H7 (cell line): ENCODE results near the gene G6PC1. TPM values are rescaled to one million over a fixed set of nuclear protein-coding genes. Genes with fewer than 3 reads are reported as not detected.
"Not testable (repeated sequence)": the region's sequence is repeated elsewhere in the genome, so short reads cannot be mapped to it uniquely, and the experiment has no call there.

Experiments used
- DNase-seq: peaks from one replicate; pipeline ENCODE4 v3.0.0; 2012
- H3K27me3 ChIP-seq: 2 replicates; pipeline ENCODE4 v1.6.0; 2011; ENCODE audit warnings: mild to moderate bottlenecking, low read length; ENCODE audit not compliant: control insufficient read depth, insufficient read depth
- H3K36me3 ChIP-seq: replicated peaks from 2 replicates; pipeline ENCODE4 v1.5.1; 2011; ENCODE audit warnings: low read length; ENCODE audit not compliant: control insufficient read depth, insufficient read depth
- H3K4me3 ChIP-seq: 2 replicates; pipeline ENCODE4 v1.5.1; 2011; ENCODE audit warnings: low read depth, mild to moderate bottlenecking, control low read depth, low read length, moderate library complexity; ENCODE audit not compliant: insufficient read depth
- total RNA-seq: library from RNA; depleted of rRNA; stranded (reverse); fragments of >200 nt; shearing (Covaris generic); gene quantifications from 2 replicates; pipeline ENCODE4 v1.2.3, GENCODE V29; 2014

The G6PC1 gene
- total RNA-seq, 1 experiment from 2014 or later: not detected

- no peaks in the 10 kb centered on the region; the same call in 1 of the 2 replicates for H3K27me3 ChIP-seq
- no peaks in the 10 kb centered on the region for H3K36me3 ChIP-seq
- no peak for DNase-seq
- no peak overlapping the region for H3K4me3 ChIP-seq
Measured at GRCh38 chr17:42866631-42867575, 33.7 kb upstream of the G6PC1 start.

- H3K36me3 ChIP-seq, H3K27me3 ChIP-seq, H3K4me3 ChIP-seq, DNase-seq: not testable (repeated sequence)
Measured at GRCh38 chr17:42867694-42868261, 32.8 kb upstream of the G6PC1 start.

GRCh38 chr17:42868338-42868737 lies 32.3 kb upstream of the G6PC1 start:
- H3K36me3 ChIP-seq: no peaks in the 10 kb centered on the region
- H3K4me3 ChIP-seq: no peak overlapping the region
- H3K27me3 ChIP-seq: no peaks in the 10 kb centered on the region; the same call in 1 of the 2 replicates
- no peak for DNase-seq

- Histone ChIP-seq H3K36me3 (no peaks in the 10 kb centered on the region), H3K27me3 (no peaks in the 10 kb centered on the region; the same call in 1 of the 2 replicates), H3K4me3 (no peak overlapping the region)
- DNase-seq: no peak
Measured at GRCh38 chr17:42871647-42872046, 29.0 kb upstream of the G6PC1 start.

GRCh38 chr17:42872251-42872965 lies 28.2 kb upstream of the G6PC1 start:
- DNase-seq: peak; percentile 21
- Histone ChIP-seq H3K4me3 (no peak overlapping the region), H3K36me3 (no peaks in the 10 kb centered on the region), H3K27me3 (peaks cover 3% of the 10 kb centered on the region; the same call in 1 of the 2 replicates)

GRCh38 chr17:42873315-42873714 lies 27.3 kb upstream of the G6PC1 start:
- DNase-seq: peak; percentile 64
- H3K4me3 ChIP-seq: no peak overlapping the region
- no peaks in the 10 kb centered on the region for H3K36me3 ChIP-seq
- peaks cover 6% of the 10 kb centered on the region; the same call in 1 of the 2 replicates for H3K27me3 ChIP-seq

- H3K36me3 ChIP-seq, H3K4me3 ChIP-seq, H3K27me3 ChIP-seq: not testable (repeated sequence)
- peak; percentile 8 for DNase-seq
Measured at GRCh38 chr17:42873932-42874695, 26.5 kb upstream of the G6PC1 start.

- peak; percentile 16 for DNase-seq
- Histone ChIP-seq H3K36me3 (no peaks in the 10 kb centered on the region), H3K27me3 (peaks cover 7% of the 10 kb centered on the region; the same call in 1 of the 2 replicates), H3K4me3 (no peak overlapping the region)
Measured at GRCh38 chr17:42877037-42877436, 23.6 kb upstream of the G6PC1 start.

- DNase-seq: peak; percentile 92
- H3K27me3 ChIP-seq: peaks cover 7% of the 10 kb centered on the region; the same call in 1 of the 2 replicates
- no peaks in the 10 kb centered on the region for H3K36me3 ChIP-seq
- no peak overlapping the region for H3K4me3 ChIP-seq
Measured at GRCh38 chr17:42878123-42878880, 22.3 kb upstream of the G6PC1 start.

GRCh38 chr17:42878924-42879595 lies 21.5 kb upstream of the G6PC1 start:
- no peak overlapping the region for H3K4me3 ChIP-seq
- H3K27me3 ChIP-seq: peaks cover 7% of the 10 kb centered on the region; the same call in 1 of the 2 replicates
- H3K36me3 ChIP-seq: no peaks in the 10 kb centered on the region
- DNase-seq: no peak

GRCh38 chr17:42879596-42879985 lies 21.0 kb upstream of the G6PC1 start:
- no peak overlapping the region for H3K4me3 ChIP-seq

GRCh38 chr17:42880776-42881310 lies 19.8 kb upstream of the G6PC1 start:
- no peaks in the 10 kb centered on the region for H3K36me3 ChIP-seq
- peaks cover 7% of the 10 kb centered on the region; the same call in 1 of the 2 replicates for H3K27me3 ChIP-seq
- peak; percentile 13 for DNase-seq
- no peak overlapping the region for H3K4me3 ChIP-seq

More at GRCh38 chr17:42879596-42879985, 21.0 kb upstream of the G6PC1 start:
- peak; percentile 42 for DNase-seq
- H3K36me3 ChIP-seq: no peaks in the 10 kb centered on the region
- H3K27me3 ChIP-seq: peaks cover 7% of the 10 kb centered on the region; the same call in 1 of the 2 replicates

- H3K27me3 ChIP-seq, H3K36me3 ChIP-seq, H3K4me3 ChIP-seq, DNase-seq: not testable (repeated sequence)
Measured at GRCh38 chr17:42881706-42882105, 18.9 kb upstream of the G6PC1 start.
